HepG2 (cell line): ENCODE data around the gene SP140L. TPM values are rescaled to one million over a fixed set of nuclear protein-coding genes. Genes with fewer than 3 reads are reported as not detected.
A peak's percentile ranks its signal among the peaks of the same experiment; 100 is the strongest.

Source experiments
- AGO1 ChIP-seq: fragments of 200-400 bp; formaldehyde crosslinking; IDR thresholded peaks from 2 replicates; pipeline ENCODE4 v1.6.1; 2017; ENCODE audit warnings: mild to moderate bottlenecking, low read depth, low read length, moderate library complexity; ENCODE audit not compliant: poor library complexity, severe bottlenecking
- HOXA7 ChIP-seq: sonication (generic); formaldehyde crosslinking; IDR thresholded peaks from 2 replicates; pipeline ENCODE4 v1.8.1; 2022; ENCODE audit warnings: mild to moderate bottlenecking, missing genetic modification reagents, moderate library complexity
- MEIS2 ChIP-seq: sonication (generic); formaldehyde crosslinking; IDR thresholded peaks from 2 replicates; pipeline ENCODE4 v1.9.0; 2021; ENCODE audit warnings: mild to moderate bottlenecking, missing genetic modification reagents
- MIER2 ChIP-seq: IDR thresholded peaks from 2 replicates; pipeline ENCODE4 v1.6.1; 2016; ENCODE audit warnings: missing biosample characterization, missing genetic modification reagents
- NFKB2 ChIP-seq: sonication (generic); formaldehyde crosslinking; IDR thresholded peaks from 2 replicates; pipeline ENCODE4 v1.4.0; 2020; ENCODE audit warnings: missing genetic modification reagents, borderline replicate concordance
- NR2F1 ChIP-seq, 2 experiments: fragments of 450-650 bp in 1 of 2; formaldehyde crosslinking in 1 of 2; IDR thresholded peaks; 2 replicates each; pipeline versions ENCODE4 v1.5.0 to v1.6.1; 2016 to 2020; ENCODE audit warnings: mild to moderate bottlenecking in 1 of 2, missing compliant biosample characterization in 1 of 2, missing genetic modification reagents in 1 of 2, moderate library complexity in 1 of 2
- ZNF235 ChIP-seq: sonication (generic); formaldehyde crosslinking; IDR thresholded peaks from 2 replicates; pipeline ENCODE4 v1.8.1; 2023; ENCODE audit warnings: mild to moderate bottlenecking, missing genetic modification reagents, borderline replicate concordance
- ZNF296 ChIP-seq: sonication (generic); formaldehyde crosslinking; conservative IDR thresholded peaks from 2 replicates; pipeline ENCODE4 v1.5.0; 2020; ENCODE audit warnings: mild to moderate bottlenecking, missing genetic modification reagents
- ZNF382 ChIP-seq: sonication (generic); formaldehyde crosslinking; IDR thresholded peaks from 2 replicates; pipeline ENCODE4 v1.5.0; 2020; ENCODE audit warnings: missing genetic modification reagents, mild to moderate bottlenecking, borderline replicate concordance
- ZNF431 ChIP-seq: sonication (generic); formaldehyde crosslinking; IDR thresholded peaks from 2 replicates; pipeline ENCODE4 v1.9.0; 2022; ENCODE audit warnings: missing genetic modification reagents, low read depth, mild to moderate bottlenecking, borderline replicate concordance
- ZNF839 ChIP-seq: sonication (generic); formaldehyde crosslinking; IDR thresholded peaks from 2 replicates; pipeline ENCODE4 v1.4.0; 2020; ENCODE audit warnings: missing genetic modification reagents, mild to moderate bottlenecking, borderline replicate concordance
- polyA plus RNA-seq, 8 experiments: library from polyadenylated mRNA; depleted of rRNA in 3 of 8; stranded (reverse) in 7 of 8; unstranded in 1 of 8; fragments of >200 nt; fragmentation: Illumina TruSeq in 4 of 8; extraction: Trizol in 4 of 8; gene quantifications; 2 replicates each; pipeline versions ENCODE4 v1.2.1 to v1.2.3, GENCODE V29; 2011 to 2016; ENCODE audit warnings: low read depth in 4 of 8, missing spikeins in 1 of 8, mixed read lengths in 1 of 8; ENCODE audit not compliant: insufficient read depth in 1 of 8
- total RNA-seq, 5 experiments: library from RNA; depleted of rRNA; stranded (reverse); fragments of >200 nt; fragmentation: Illumina TruSeq; extraction: Trizol; gene quantifications; 2 replicates each; pipeline ENCODE4 v1.2.3, GENCODE V29; 2016; ENCODE audit warnings: low read depth in 1 of 5
- TF ChIP-seq, protein P1 (sequence below): sonication (generic); formaldehyde crosslinking; IDR thresholded peaks from 2 replicates; pipeline ENCODE4 v1.5.1; 2020; ENCODE audit warnings: missing genetic modification reagents, mild to moderate bottlenecking, borderline replicate concordance
- TF ChIP-seq, protein P2 (sequence below), 2 experiments: fragments of 450-650 bp in 1 of 2; sonication (generic) in 1 of 2; formaldehyde crosslinking in 1 of 2; IDR thresholded peaks; 2 replicates each; pipeline versions ENCODE4 v1.6.1 to v1.8.0; 2016 to 2022; ENCODE audit warnings: antibody characterized with exemption in 1 of 2, mild to moderate bottlenecking in 1 of 2, missing genetic modification reagents in 1 of 2
- TF ChIP-seq, protein P3 (sequence below): sonication (generic); formaldehyde crosslinking; IDR thresholded peaks from 2 replicates; pipeline ENCODE4 v1.4.0; 2020; ENCODE audit warnings: missing genetic modification reagents
- TF ChIP-seq, protein P4 (sequence below): sonication (generic); formaldehyde crosslinking; IDR thresholded peaks from 2 replicates; pipeline ENCODE4 v1.5.0; 2020; ENCODE audit warnings: missing genetic modification reagents

SP140L gene
- total and polyA plus RNA-seq, 2 of the 13 experiments (the other 11 are each of a cell fraction or from before 2014, with no cell fraction given) = 10.9 to 17.5 TPM

DNA sequence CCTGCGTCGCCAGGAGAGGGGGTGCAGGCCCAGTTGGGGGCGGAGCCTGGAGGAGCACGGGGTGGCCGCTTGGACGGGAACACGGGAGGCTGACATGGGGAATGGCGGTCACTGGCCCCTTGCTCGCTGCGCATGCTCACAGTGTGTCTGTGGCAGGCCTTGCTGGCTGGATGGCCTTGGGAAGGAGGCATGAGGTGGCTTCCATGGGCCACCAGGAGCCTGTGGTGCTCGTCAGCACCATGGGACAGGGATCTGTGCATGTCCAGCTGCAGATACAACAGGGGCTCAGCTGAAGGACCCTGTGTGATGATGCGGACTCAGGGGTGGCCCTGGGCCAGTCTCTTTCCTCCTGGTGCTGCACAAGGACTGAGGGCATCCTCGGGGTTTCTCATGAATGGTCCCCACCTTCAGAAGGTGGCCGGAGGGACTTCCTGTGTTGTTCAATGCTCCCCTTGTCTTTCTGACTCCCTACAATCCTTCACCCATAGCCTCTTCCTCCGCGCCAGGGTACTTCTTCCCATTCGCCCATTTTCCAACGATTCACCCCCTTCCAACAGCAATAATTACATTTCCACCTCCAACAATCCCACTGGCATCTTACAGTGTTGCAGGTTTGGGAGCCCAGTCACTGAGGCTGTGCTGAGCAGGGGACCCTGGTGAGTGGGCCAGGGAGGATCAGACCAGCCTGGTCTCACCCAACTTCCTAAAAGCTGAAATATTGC lies 3.4 kb upstream of the SP140L start (continued):
- no peak for TF ChIP-seq ZNF382 (CRISPR knock-in tag)
- TF ChIP-seq MIER2 = peak; percentile 74
- TF ChIP-seq AGO1 = peak; percentile 69
- peak; percentile 49; the same call in 1 of the 2 replicates for TF ChIP-seq NFKB2 (CRISPR knock-in tag)
- TF ChIP-seq HOXA7 (CRISPR knock-in tag) = no peak
- TF ChIP-seq, protein P1, sequence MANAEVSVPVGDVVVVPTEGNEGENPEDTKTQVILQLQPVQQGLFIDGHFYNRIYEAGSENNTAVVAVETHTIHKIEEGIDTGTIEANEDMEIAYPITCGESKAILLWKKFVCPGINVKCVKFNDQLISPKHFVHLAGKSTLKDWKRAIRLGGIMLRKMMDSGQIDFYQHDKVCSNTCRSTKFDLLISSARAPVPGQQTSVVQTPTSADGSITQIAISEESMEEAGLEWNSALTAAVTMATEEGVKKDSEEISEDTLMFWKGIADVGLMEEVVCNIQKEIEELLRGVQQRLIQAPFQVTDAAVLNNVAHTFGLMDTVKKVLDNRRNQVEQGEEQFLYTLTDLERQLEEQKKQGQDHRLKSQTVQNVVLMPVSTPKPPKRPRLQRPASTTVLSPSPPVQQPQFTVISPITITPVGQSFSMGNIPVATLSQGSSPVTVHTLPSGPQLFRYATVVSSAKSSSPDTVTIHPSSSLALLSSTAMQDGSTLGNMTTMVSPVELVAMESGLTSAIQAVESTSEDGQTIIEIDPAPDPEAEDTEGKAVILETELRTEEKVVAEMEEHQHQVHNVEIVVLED (CRISPR knock-in tag) = peak; percentile 9; the same call in 1 of the 2 replicates
- TF ChIP-seq ZNF235 (CRISPR knock-in tag) = no peak
- TF ChIP-seq, protein P2, sequence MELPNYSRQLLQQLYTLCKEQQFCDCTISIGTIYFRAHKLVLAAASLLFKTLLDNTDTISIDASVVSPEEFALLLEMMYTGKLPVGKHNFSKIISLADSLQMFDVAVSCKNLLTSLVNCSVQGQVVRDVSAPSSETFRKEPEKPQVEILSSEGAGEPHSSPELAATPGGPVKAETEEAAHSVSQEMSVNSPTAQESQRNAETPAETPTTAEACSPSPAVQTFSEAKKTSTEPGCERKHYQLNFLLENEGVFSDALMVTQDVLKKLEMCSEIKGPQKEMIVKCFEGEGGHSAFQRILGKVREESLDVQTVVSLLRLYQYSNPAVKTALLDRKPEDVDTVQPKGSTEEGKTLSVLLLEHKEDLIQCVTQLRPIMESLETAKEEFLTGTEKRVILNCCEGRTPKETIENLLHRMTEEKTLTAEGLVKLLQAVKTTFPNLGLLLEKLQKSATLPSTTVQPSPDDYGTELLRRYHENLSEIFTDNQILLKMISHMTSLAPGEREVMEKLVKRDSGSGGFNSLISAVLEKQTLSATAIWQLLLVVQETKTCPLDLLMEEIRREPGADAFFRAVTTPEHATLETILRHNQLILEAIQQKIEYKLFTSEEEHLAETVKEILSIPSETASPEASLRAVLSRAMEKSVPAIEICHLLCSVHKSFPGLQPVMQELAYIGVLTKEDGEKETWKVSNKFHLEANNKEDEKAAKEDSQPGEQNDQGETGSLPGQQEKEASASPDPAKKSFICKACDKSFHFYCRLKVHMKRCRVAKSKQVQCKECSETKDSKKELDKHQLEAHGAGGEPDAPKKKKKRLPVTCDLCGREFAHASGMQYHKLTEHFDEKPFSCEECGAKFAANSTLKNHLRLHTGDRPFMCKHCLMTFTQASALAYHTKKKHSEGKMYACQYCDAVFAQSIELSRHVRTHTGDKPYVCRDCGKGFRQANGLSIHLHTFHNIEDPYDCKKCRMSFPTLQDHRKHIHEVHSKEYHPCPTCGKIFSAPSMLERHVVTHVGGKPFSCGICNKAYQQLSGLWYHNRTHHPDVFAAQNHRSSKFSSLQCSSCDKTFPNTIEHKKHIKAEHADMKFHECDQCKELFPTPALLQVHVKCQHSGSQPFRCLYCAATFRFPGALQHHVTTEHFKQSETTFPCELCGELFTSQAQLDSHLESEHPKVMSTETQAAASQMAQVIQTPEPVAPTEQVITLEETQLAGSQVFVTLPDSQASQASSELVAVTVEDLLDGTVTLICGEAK (IDR thresholded peaks at IDR 0.05) = no peak
- TF ChIP-seq, protein P2 (CRISPR knock-in tag; IDR thresholded peaks at IDR 0.05) = no peak
- no peak for TF ChIP-seq NR2F1 (CRISPR knock-in tag; IDR thresholded peaks at IDR 0.05)
- TF ChIP-seq ZNF839 (CRISPR knock-in tag) = 0 out of 2 replicates have a peak, but pooled peaks have one; percentile 19
- TF ChIP-seq ZNF296 = no peak
- no peak for TF ChIP-seq ZNF431 (CRISPR knock-in tag)
- TF ChIP-seq, protein P3, sequence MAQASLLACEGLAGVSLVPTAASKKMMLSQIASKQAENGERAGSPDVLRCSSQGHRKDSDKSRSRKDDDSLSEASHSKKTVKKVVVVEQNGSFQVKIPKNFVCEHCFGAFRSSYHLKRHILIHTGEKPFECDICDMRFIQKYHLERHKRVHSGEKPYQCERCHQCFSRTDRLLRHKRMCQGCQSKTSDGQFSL = peak; percentile 51; the same call in 1 of the 2 replicates
- no peak; the same call in 1 of the 2 replicates for TF ChIP-seq MEIS2
- TF ChIP-seq, protein P4, sequence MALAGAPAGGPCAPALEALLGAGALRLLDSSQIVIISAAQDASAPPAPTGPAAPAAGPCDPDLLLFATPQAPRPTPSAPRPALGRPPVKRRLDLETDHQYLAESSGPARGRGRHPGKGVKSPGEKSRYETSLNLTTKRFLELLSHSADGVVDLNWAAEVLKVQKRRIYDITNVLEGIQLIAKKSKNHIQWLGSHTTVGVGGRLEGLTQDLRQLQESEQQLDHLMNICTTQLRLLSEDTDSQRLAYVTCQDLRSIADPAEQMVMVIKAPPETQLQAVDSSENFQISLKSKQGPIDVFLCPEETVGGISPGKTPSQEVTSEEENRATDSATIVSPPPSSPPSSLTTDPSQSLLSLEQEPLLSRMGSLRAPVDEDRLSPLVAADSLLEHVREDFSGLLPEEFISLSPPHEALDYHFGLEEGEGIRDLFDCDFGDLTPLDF (CRISPR knock-in tag) = peak; percentile 31; the same call in 1 of the 2 replicates
